NCI-H2081 (cell line): ENCODE results near the gene ENPEP.
"Not testable (repeated sequence)": the region's sequence is repeated elsewhere in the genome, so short reads cannot be mapped to it uniquely, and the experiment has no call there.

Source experiments
- DNase-seq, 2 experiments: peaks; one replicate each; lab custom pipeline; 2025; lab: John Stamatoyannopoulos, UW

The ENPEP gene, protein sequence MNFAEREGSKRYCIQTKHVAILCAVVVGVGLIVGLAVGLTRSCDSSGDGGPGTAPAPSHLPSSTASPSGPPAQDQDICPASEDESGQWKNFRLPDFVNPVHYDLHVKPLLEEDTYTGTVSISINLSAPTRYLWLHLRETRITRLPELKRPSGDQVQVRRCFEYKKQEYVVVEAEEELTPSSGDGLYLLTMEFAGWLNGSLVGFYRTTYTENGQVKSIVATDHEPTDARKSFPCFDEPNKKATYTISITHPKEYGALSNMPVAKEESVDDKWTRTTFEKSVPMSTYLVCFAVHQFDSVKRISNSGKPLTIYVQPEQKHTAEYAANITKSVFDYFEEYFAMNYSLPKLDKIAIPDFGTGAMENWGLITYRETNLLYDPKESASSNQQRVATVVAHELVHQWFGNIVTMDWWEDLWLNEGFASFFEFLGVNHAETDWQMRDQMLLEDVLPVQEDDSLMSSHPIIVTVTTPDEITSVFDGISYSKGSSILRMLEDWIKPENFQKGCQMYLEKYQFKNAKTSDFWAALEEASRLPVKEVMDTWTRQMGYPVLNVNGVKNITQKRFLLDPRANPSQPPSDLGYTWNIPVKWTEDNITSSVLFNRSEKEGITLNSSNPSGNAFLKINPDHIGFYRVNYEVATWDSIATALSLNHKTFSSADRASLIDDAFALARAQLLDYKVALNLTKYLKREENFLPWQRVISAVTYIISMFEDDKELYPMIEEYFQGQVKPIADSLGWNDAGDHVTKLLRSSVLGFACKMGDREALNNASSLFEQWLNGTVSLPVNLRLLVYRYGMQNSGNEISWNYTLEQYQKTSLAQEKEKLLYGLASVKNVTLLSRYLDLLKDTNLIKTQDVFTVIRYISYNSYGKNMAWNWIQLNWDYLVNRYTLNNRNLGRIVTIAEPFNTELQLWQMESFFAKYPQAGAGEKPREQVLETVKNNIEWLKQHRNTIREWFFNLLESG

DNA sequence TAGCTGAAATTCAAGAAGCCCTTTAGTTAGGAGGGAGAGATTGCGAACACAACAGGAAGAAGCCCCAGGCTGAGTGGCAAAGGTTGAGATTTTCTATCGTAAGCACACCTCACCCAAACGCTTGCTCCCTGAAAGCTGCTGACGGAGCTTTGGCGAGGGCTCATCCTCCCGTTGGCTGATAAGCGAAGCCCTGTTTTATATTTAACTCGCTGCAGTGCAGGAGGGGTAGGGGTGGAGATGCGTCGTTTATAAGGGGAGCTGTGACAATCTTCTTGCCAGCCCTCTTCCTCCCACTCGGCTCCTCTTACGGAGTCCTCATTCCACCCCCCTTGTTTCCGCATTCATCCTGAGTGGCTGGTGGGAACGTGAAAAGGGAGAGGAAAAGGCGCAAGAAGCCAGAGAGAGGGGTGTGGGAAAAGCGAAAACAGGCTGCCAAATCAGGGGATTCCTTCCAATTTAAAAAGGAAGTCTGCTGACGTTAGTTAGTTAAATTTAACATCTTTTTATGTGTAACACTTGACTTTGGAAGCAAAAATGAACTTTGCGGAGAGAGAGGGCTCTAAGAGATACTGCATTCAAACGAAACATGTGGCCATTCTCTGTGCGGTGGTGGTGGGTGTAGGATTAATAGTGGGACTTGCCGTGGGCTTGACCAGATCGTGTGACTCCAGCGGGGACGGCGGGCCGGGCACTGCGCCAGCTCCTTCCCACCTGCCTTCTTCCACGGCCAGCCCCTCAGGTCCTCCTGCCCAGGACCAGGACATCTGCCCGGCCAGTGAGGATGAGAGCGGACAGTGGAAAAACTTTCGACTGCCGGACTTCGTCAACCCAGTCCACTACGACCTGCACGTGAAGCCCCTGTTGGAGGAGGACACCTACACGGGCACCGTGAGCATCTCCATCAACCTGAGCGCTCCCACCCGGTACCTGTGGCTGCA, at the start of gene ENPEP:
TSS of gene ENPEP (plus strand) at position 275 of the 938 bp plus-strand sequence. CDS start at position 535, 260 bp downstream.
- DNase-seq = no peak

DNA sequence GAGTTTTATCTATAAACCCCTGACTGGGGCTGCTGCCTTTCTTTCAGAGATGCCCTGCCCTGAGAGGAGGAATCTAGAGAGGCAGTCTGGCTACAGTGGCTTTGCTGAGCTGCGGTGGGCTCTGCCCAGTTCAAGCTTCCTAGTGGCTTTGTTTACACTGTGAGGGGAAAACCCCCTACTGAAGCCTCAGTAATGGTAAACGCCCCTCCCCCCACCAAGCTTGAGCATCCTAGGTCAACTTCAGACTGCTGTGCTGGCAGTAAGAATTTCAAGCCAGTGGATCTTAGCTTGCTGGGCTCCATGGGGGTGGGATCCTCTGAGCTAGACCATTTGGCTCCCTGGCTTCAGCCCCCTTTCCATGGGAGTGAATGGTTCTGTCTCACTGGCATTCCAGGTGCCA, 44.1 kb upstream of the ENPEP start:
- not testable (repeated sequence) for DNase-seq

DNA sequence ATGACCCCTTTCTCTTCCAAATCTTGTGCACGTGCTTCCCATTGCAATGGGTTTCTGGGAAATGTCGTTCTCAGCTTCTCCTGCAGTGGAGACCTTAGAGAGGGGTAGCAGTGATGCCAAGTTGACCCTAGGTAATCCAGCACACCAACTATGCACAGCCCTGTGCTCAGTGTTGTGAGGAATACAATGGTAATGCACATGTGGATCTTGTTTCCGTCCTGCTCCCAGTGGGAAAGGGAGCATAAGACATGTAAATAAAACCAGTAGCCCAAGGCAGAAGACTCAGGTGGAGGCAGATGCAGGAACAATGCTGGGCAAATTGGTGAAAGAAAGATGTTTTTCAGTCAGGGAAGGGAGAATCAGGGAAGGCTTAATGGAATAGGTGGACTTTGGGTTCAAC, 38.7 kb upstream of the ENPEP start:
- not testable (repeated sequence) for DNase-seq

DNA sequence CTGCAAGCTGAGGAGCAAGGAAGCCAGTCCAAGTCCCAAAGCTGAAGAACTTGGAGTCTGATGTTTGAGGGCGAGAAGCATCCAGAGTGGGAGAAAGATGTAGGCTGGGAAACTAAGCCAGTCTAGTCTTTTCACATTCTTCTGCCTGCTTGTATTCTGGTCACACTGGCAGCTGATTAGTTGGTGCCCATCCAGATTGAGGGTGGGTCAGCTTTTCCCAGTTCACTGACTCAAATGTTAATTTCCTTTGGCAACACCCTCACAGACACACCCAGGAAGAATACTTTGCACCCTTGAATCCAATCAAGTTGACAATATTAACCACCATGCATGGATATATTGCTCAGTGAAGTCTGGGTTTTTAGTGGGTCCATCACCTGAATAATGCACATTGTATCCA, 36.7 kb upstream of the ENPEP start:
- DNase-seq = not testable (repeated sequence)

DNA sequence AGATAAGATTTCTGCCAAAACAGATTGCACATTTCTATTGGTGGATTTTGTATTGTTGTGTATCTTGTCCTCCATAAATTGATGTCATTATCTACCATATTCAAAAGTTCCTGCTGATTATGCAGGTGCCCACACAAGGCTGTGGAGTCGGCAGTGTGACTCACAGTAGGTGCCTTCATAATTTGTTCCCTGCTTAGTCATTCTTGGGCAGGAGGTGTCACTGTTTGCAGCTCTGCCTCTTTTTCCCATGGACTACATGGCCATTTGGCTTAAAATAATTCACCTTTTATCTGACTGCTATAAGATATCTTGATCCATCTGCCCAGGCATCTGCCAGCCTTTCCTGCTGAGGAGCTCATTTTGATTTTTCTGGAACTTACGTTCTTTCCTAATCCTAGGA, 33.6 kb upstream of the ENPEP start:
- no peak for DNase-seq

DNA sequence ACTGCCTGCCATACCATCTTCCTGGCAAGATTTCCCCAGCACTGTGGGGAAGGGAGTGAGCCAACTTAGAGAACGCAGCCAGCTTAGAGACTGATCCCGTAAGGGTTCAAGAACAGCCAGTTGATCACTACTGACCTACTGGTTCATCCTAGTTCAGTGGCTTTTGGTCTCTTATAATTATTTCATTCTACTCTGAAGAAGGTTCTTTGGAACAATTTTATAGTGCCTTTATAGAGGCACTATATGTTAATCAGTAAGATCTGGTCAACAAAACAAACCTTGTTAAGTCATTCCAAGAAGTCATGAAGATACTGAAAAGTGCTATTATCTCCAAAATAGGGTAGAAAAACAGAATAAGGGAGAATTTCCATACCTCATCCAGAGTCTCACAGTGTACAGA, 33.2 kb upstream of the ENPEP start:
- DNase-seq = no peak

DNA sequence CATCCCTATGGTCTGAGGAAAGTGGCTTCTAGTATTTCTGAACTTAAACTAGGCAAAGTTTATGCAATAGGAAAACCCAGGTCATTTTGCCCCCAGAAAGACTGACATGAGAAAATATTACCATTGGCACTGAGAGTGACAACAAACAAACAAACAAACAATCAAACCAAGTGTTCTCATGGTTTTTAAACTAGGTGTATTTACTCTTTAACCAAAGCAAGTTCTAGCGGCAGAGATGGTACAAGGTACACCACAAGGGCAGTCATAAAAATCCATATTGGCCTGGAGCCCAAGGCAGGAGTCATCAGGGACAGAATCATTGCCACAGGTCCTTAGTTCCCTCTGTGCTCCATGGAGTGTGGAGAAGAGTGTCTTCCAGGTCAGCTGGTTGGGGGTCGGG, 26.0 kb upstream of the ENPEP start:
- DNase-seq = no peak

DNA sequence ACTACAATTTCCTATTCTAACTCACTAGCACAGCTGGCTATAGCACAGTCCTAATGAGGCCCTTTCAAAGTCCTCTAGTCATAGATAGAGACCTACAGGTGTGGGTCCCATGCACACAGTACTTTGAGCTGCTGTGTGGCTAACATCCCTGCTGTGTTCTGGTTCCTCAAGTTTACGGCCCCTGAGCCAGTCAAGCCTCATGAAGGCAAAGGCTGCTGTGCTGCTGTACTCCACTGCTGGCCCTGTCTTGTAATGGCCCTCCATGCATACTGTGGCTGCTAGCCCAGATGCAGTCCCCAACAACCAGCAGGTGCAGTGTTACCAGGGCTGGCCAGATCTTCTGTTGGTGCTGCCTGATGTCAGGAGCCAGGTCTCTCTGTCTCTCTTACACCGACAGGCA, 23.4 kb upstream of the ENPEP start:
- DNase-seq = no peak

DNA sequence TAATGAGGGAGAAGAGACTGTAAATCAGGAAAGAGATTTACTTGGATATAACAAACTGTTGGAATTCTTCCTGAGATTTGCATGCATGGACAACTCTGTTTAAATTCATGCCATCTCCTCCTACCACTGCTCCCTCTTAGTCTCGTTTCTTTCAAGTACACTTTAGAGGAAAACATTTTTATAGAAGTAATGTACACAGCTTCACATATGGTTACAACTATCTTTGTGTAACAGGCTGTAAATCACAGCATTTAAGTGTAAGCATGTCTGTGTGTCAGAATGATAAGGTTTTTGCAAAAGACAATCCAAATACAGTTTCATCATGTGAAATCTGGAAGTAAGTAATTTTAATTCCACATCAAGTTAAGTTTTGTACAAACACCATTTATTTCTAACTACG, 21.5 kb upstream of the ENPEP start:
- DNase-seq = no peak

DNA sequence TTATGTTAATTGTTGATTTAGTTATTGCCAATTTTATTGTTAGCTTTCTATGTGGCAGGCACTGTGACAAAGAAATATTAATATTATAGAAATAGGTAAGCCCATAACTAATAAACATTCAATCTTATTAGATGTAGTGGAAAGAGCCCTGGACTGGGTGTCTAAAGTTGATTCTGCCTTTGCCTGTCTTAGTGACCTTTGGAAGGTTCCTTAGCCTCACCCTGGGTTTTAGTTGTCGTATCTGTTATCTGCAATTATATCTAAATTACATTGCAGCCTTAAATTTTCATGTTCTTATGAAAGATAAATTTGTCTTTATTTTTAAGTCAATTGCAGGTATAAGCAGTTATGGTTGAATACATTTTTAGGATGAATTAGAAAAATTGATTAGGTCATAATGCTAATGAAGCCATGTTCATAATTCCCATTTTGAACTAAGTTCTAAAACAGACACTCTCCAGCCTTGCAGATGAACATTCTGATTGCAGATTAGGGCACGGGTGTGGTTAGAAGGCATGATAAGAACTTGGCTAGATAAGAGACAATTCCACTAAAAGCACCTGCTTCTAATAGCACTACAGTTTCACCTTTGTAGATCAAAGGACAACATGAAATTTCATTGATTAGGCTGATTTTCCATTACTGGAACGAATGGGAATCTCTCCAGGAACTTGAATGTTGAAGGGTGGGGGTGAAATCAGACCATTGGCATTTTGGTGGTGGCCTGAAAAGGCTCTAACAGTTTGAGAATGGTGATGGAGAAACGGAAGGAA, 17.3 kb upstream of the ENPEP start:
- no peak for DNase-seq

DNA sequence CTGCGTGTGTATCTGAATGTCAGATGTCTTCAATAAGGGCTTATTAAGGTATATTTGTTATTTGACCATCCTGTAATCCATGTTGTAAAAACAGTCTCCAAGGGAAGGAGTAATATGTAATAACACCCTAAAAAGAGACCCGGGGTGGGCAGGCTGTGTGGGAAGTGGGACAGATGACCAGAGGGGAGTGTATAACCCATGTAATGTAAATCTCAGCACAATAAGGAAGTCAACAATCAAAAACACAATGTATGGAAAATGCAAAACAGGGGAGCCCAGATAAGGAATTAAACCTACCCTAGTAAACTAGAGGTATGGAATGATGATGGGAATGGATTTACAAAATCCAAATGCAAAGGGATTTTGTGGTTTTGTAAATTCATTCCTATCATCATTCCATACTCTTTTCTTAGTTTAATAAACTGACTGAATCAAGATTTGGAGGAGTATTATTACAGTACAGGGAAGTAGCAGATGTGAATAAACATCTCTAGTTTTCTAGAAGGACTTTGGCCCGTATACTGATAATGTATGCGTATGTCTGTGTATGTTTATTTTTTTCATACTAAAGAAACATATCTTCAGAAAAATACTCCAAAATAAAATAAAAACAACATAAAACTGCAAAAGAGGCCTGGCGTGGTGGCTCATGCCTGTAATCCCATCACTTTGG, 15.7 kb upstream of the ENPEP start:
- no peak for DNase-seq

DNA sequence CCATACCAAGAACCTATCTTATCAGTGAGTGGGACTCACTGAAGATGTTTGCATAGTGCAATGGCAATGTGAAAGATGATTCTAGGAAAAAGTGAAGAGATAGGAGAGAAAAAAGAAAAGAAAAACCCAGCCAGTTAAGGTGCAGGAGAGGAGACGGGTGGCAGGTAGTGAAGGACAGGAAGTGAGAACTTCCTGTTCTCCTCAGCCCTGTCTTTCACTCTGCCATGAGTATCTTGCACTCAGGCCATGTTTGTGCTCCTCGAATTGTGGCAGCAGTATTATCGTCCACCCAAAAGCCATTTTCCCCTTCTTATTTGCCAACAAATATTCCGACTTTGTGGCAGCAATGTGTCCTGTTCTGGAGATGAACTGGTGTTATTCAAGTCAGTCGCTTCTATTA, 8.6 kb upstream of the ENPEP start:
- DNase-seq = no peak

DNA sequence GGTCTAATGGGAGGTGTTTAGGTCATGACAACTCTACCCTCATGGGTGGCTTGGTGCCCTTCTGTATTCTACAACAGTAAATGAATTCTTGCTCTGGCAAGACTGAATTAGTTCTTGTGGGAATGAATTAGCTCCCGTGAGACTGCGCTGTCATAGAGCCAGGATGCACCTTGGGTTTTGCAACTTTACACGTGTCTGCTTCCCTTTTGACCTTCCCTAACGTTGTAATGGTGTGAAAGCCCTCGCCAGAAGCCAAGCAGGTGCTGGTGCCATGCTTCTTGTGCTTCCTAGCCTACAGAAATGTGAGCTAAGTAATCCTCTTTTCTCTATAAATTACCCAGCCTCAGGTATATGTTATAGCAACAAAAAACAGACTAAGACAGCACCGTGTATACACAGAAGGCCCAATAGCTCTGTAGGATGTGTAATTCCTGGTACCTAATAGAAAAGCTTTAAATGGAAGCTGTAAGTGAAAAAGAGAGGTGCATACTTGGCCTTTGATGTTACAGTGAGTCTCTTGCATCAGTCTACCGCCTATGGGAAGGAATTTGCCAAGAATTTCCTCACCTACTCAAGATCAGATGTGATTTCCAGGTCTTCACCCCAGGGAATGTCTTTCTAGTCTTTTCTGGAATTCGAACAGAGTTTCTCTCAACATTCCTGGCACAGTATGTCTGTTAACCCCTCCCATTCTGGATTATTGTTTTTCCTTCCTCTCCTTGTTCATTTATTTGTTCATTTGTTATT, 3.2 kb upstream of the ENPEP start:
- DNase-seq = no peak

DNA sequence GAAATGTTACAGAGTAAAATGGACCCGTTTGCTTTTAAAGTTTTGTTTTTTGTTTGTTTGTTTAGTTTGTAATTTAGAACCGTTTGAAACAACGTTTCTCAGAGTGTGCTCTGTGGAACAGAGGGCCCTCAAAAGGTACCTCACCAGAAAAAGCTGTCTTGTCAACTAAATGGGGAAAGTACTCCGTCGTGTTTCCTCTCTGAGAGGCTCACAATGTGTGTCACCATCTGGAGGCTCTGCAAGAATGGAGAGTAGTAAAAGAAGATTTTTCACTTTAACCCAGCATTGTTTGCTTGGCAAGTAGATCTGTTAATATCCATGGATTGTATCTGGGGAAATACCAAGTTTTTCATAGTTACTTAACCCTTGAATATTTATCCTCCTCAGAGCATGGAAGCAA, 1.5 kb upstream of the ENPEP start:
- DNase-seq = no peak

DNA sequence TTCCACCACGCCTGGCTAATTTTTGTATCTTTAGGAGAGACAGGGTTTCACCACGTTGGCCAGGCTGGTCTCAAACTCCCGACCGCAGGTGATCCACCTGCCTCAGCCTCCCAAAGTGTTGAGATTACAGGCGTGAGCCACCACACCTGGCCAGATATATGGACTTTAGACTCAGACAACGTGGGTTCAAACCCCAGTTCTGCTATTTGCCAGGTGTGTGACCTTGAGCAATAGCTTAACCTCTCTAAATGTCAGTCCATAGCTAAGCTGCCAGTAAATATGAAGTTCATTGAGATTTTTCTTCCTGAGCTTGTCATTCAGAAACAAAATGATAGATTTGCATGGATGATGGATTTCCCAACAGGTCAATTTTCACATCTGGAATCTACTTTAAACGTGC, 875 bp upstream of the ENPEP start:
- not testable (repeated sequence) for DNase-seq

DNA sequence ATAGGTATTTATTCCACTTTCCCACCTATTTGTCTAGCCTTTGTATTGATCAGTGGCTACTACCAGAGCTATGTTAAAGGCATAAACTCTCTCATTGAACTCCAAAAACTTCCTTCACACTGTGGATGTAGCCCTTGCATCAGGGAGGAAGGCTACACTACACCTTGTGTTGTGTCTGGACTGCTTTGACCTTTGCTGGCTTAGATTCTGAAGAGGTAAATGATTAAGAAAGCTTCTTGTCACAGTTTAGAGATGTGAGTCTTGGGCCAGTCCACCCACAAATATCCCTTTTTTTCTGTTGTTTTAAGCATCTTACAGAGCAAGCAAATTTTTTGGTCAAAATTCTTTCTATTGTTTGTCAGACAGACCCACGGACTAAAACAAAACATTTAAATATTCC, 1.9 kb downstream of the ENPEP start:
- DNase-seq = no peak

DNA sequence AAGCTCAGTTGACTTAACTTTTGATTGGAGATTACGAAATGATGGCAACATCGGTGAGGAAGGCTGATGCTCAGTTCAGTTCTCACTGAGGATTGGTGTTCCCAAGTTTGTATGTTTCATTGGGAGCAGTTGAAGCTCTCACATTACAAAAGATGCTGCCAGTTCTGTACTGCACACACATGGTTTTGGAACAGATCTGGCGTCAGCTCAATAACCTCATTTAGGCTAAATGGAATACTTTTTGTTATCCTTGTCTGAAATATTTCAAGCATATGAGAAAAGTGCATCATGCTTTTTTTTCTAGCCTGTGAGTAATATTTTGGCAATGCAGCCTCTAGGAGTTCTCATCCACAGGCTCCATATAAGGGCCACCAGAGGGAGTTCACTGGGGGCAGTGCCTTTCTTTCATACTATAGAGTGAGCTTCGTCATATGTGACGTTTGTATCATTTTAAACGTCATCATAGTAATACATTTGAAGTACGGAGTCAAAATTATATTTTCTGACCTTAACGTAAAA, 4.1 kb downstream of the ENPEP start:
- DNase-seq = no peak

DNA sequence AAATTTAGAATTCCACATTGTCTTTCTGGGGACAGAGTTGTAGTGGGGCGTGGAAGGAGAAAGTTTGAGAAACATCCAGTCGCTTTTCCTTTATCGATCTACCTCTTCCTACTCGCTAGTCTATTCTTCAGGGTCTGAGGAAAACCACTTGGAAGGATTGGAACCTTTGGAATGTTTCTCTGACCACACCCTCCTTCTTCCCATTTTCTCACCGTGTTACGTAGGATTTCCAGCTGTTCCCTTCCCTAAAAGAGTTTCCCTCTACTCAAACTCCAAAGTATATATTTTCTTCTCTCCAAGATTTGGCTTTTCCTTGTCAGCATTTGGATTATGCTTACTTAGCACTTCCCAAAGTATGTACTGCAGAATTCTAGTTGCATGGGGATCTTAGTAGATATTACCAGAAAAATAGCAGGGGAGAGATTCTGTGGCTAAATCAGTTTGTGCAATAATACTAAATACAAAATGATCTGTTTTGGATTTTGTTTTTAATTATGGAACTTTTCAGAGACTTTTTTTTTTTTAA, 4.9 kb downstream of the ENPEP start:
- DNase-seq = no peak

DNA sequence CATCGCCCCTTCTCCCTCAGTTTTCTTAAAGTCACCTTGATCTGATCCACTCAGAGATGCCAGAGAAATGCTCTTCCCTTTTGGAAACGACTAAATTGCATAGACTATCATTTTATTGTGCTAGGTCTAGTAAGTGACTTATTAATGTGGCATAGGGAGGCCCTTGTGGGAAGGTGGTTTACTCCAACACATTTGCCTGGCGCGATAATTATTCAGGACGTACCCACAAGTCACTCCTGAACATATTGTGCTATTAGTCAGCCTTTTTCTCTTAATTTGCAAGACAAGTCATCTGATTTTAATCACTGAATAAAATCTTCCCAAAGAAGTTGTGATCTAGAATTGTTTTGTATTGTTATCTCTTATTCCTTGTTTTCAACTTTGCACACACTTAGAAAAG, 7.6 kb downstream of the ENPEP start:
- no peak for DNase-seq
